Measurements from ENCODE around the gene GPR108.

GRCh38 chr19:6718111-6718740, 19.2 kb downstream of the GPR108 start:
- TF ChIP-seq, protein P1, sequence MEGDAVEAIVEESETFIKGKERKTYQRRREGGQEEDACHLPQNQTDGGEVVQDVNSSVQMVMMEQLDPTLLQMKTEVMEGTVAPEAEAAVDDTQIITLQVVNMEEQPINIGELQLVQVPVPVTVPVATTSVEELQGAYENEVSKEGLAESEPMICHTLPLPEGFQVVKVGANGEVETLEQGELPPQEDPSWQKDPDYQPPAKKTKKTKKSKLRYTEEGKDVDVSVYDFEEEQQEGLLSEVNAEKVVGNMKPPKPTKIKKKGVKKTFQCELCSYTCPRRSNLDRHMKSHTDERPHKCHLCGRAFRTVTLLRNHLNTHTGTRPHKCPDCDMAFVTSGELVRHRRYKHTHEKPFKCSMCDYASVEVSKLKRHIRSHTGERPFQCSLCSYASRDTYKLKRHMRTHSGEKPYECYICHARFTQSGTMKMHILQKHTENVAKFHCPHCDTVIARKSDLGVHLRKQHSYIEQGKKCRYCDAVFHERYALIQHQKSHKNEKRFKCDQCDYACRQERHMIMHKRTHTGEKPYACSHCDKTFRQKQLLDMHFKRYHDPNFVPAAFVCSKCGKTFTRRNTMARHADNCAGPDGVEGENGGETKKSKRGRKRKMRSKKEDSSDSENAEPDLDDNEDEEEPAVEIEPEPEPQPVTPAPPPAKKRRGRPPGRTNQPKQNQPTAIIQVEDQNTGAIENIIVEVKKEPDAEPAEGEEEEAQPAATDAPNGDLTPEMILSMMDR (IDR thresholded peaks at IDR 0.05): no peak
- no peak for TF ChIP-seq POLR2A (IDR thresholded peaks at IDR 0.05)
